ENCODE measurements around the gene PRPF39. TPM values are rescaled to one million over a fixed set of nuclear protein-coding genes. Genes with fewer than 3 reads are reported as not detected.

PRPF39 gene
- total and polyA plus RNA-seq, 3 donors from 2014 or later = 14.6 to 41.1 (median 30.9) TPM

DNA sequence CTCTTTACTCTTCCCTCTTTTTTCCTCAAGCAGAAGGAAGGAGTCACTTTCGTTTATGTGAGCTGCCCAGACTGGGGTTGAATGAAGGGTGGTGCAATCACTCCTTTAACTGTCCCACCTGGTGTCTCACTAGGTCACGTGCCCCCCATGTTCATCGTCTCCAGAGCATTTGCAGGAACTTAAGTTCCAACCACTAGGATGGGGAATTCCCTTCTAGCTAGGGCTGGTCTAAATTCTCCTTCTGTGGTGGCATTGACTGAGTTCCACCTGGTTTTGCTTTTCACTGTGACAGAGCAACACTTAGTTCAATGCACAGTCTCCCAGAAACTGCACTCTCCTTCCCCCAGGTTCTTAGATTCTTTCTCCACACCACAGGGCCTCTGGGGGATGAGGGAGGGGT lies 61.3 kb downstream of the PRPF39 start:
- WGBS, 2 donors = 92% methylated on average over 3 of the region's 3 CpGs
- Histone ChIP-seq H3K4me3 (no peak overlapping the region), H3K36me3 (ENCODE audit: low read depth, missing control alignments) (no peaks in the 10 kb centered on the region), H3K27me3 (no peaks in the 10 kb centered on the region), H3K4me1 (no peaks in the 10 kb centered on the region), H3K27ac (no peak overlapping the region), H3K9me3 (no peaks in the 10 kb centered on the region)
- no peak for DNase-seq
- no peak for TF ChIP-seq POLR2A (IDR thresholded peaks at IDR 0.05)
- TF ChIP-seq, protein P1, sequence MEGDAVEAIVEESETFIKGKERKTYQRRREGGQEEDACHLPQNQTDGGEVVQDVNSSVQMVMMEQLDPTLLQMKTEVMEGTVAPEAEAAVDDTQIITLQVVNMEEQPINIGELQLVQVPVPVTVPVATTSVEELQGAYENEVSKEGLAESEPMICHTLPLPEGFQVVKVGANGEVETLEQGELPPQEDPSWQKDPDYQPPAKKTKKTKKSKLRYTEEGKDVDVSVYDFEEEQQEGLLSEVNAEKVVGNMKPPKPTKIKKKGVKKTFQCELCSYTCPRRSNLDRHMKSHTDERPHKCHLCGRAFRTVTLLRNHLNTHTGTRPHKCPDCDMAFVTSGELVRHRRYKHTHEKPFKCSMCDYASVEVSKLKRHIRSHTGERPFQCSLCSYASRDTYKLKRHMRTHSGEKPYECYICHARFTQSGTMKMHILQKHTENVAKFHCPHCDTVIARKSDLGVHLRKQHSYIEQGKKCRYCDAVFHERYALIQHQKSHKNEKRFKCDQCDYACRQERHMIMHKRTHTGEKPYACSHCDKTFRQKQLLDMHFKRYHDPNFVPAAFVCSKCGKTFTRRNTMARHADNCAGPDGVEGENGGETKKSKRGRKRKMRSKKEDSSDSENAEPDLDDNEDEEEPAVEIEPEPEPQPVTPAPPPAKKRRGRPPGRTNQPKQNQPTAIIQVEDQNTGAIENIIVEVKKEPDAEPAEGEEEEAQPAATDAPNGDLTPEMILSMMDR (IDR thresholded peaks at IDR 0.05) = no peak
- intact Hi-C loops (cut with DNase I; ENCODE audit: low total_unique reads) = no loop called here

DNA sequence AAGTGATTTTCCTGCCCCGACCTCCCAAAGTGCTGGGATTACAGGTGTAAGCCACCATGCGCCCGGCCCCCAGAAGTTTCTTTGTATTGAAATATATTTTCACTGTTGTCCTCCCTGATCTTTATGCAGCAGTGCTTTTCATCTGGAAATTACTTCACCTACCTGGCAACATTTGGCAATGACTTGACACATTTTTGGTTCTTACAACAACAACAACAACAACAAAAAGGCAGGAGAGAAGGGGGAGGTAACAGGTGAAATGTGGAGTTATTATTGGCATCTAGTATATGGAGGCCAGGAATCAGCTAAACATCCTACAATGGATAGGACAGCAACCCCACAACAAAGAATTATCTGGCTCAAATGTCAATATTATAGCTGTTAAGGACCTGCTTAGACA lies 65.7 kb downstream of the PRPF39 start:
- intact Hi-C loops (cut with DNase I; ENCODE audit: low total_unique reads) = no loop called here
- H3K4me1 ChIP-seq = no peaks in the 10 kb centered on the region
- WGBS, 2 donors = 98 to 100% methylated on average over 3 of the region's 3 CpGs

DNA sequence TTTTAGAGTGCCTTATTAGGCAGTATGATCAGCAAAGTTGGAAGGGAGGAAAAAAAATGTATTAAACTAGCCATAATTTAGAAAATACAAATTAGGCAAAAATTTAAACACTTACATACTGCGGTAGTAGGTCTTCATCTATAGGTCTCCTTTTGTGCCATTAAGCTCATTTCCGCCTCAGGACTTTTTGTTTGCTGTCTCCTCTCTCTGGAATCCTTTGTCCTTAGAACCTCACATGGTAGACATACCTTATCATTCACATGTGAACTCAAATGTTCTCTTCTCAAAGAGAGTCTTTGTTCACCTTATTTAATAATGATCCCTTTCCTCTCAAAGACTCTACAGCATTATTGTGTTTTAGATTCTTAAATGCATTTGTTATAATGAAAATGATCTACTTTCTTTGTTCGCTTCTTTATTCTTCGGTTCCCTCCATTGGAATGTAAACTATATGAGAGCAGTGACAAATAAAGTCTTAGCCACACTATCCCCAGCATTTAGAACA lies 66.5 kb downstream of the PRPF39 start:
- Histone ChIP-seq H3K27ac (no peak overlapping the region), H3K9me3 (no peaks in the 10 kb centered on the region), H3K4me1 (no peaks in the 10 kb centered on the region), H3K27me3 (no peaks in the 10 kb centered on the region), H3K36me3 (ENCODE audit: low read depth, missing control alignments) (no peaks in the 10 kb centered on the region), H3K4me3 (no peak overlapping the region)
- DNase-seq = no peak
- no peak for TF ChIP-seq POLR2A (IDR thresholded peaks at IDR 0.05)
- TF ChIP-seq, protein P1 (IDR thresholded peaks at IDR 0.05) = no peak
- intact Hi-C loops (cut with DNase I; ENCODE audit: low total_unique reads) = no loop called here
- 93 to 94% methylated on average over 4 of the region's 4 CpGs for WGBS, 2 donors

More for the DNA sequence above, 65.7 kb downstream of the PRPF39 start:
- H3K27me3 ChIP-seq = no peaks in the 10 kb centered on the region
- no peak for TF ChIP-seq POLR2A (IDR thresholded peaks at IDR 0.05)
- TF ChIP-seq, protein P1 (IDR thresholded peaks at IDR 0.05) = no peak
- no peaks in the 10 kb centered on the region for H3K9me3 ChIP-seq
- no peak overlapping the region for H3K27ac ChIP-seq
- DNase-seq = no peak
- H3K4me3 ChIP-seq = no peak overlapping the region
- H3K36me3 ChIP-seq (ENCODE audit: low read depth, missing control alignments) = no peaks in the 10 kb centered on the region

DNA sequence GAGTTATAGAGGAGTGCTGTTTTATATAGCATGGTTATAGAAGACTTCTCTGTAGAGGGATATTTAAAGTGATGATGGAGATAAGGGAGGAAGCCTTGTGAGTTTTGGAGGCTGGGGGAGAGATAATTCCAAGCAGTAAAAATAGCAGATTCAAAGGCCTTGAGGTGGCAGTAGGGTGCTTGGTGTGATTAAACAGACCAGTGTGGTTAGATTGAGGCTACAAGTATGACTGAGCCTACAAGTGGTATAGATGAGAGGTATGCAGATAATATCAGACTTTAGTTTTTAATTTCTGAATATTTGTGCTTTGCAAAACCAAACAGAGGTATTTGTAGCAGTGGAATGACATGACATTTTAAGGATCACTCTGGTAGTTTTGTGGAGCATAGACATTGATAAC lies 72.2 kb downstream of the PRPF39 start:
- Histone ChIP-seq H3K4me1 (no peaks in the 10 kb centered on the region), H3K36me3 (ENCODE audit: low read depth, missing control alignments) (no peaks in the 10 kb centered on the region), H3K4me3 (no peak overlapping the region), H3K9me3 (no peaks in the 10 kb centered on the region), H3K27ac (no peak overlapping the region), H3K27me3 (no peaks in the 10 kb centered on the region)
- no peak for DNase-seq
- no peak for TF ChIP-seq POLR2A (IDR thresholded peaks at IDR 0.05)
- TF ChIP-seq, protein P1 (IDR thresholded peaks at IDR 0.05) = no peak
- intact Hi-C loops (cut with DNase I; ENCODE audit: low total_unique reads) = no loop called here

Small RNA genes within 50 kb of the gene (small RNA-seq; reads per million reads assigned to genes)
- gene RF00151 = 0 to 0.19 reads per million in 2 donors
- gene SNORD127 = 11,884 to 17,183 reads per million in 2 donors

Other genes starting within 250 kb of the PRPF39 start
- gene KLHL28, start 122.2 kb upstream of the PRPF39 start, total RNA-seq = 10 to 100 TPM; 11.4 to 15.4 TPM
- 9.7 TPM for gene KLHL28, start 122.2 kb upstream of the PRPF39 start, polyA plus RNA-seq (ENCODE audit: insufficient read depth, low read depth, low replicate concordance)
- gene TOGARAM1, start 121.9 kb upstream of the PRPF39 start, total RNA-seq = 10 to 100 TPM; 32.6 to 33.0 TPM
- 16.6 TPM for gene TOGARAM1, start 121.9 kb upstream of the PRPF39 start, polyA plus RNA-seq (ENCODE audit: insufficient read depth, low read depth, low replicate concordance)
- gene FKBP3, start 50.4 kb downstream of the PRPF39 start, total RNA-seq = 10 to 100 TPM; 60.8 to 65.0 TPM
- gene FKBP3, start 50.4 kb downstream of the PRPF39 start, polyA plus RNA-seq (ENCODE audit: insufficient read depth, low read depth, low replicate concordance) = 73.5 TPM
- gene FANCM, start 51.8 kb downstream of the PRPF39 start, total RNA-seq = 10 to 100 TPM; 16.4 to 25.2 TPM
- gene FANCM, start 51.8 kb downstream of the PRPF39 start, polyA plus RNA-seq (ENCODE audit: insufficient read depth, low read depth, low replicate concordance) = 9.3 TPM
- 10 to 100 TPM; 60.8 to 71.5 TPM for gene MIS18BP1, start 169.1 kb downstream of the PRPF39 start, total RNA-seq
- 7.3 TPM for gene MIS18BP1, start 169.1 kb downstream of the PRPF39 start, polyA plus RNA-seq (ENCODE audit: insufficient read depth, low read depth, low replicate concordance)